ENCODE data around the gene MORN1.

The MORN1 gene

GRCh38 chr1:2385606-2386280 lies 5.6 kb downstream of the MORN1 start:
- no peak for DNase-seq (ENCODE audit: low spot score)

GRCh38 chr1:2384941-2385481 lies 6.3 kb downstream of the MORN1 start:
- DNase-seq (ENCODE audit: low spot score): no peak

GRCh38 chr1:2384130-2384860 lies 7.1 kb downstream of the MORN1 start:
- no peak for DNase-seq (ENCODE audit: low spot score)

DNA sequence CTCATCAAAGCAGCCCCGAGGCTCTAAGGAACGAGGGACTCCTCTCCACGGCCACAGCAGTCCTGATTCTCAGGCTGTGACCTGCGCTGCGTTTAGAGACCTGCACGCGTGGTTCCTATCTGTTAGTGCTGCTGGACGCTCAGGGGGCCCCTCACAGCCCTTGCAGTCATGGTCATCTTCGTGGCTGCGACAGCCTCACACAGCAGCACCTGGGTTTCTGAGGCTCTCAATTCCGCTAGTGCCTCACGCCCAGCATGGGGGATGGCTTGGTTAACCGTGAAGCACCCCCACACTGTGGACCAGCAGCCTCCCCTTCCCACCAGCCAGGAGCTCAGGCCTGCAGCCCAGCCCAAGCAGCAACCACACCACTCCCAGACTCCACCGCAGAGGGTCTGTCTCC lies 7.8 kb downstream of the MORN1 start:
- no peak for DNase-seq (ENCODE audit: low spot score)

DNA sequence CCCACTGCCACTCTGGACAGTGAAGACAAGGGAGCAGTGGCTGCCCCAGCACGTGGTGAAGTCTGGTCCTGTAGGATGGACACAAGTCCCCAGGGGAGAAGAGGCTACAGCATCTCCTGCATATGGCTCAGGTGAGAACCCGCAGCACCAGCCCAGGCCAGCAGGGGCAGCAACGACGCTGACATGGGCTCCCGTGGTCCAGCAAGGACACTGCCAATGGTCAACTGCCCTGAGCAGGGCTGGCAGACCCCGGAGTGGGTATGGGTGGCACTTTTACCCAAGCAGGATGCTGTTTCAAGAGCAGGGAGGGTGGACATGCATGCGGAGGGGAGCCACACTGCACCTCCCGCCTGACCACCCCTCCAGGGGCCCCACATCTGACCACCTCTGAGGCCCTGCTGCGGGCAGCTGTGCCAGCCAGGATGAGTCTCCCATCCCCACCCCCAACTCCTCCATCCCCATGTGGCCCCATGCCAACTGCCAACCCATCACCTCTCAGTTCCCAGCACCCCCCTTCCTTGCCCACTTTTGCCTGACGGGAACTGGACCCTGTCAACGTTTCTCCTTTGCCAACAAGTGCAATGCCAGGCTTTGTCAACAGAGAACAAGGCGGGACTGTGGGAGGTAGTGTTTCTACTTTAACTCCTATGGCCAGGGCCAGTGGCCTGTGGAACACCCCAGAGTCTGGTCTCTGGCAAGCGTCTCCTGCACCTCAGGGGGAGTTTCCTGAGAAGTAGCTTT lies 8.6 kb downstream of the MORN1 start:
- no peak for DNase-seq (ENCODE audit: low spot score)

- DNase-seq (ENCODE audit: low spot score): peak; percentile 48
These were observed 9.4 kb downstream of the MORN1 start for GRCh38 chr1:2381741-2382620.

GRCh38 chr1:2380816-2381591 lies 10.3 kb downstream of the MORN1 start:
- no peak for DNase-seq (ENCODE audit: low spot score)

DNA sequence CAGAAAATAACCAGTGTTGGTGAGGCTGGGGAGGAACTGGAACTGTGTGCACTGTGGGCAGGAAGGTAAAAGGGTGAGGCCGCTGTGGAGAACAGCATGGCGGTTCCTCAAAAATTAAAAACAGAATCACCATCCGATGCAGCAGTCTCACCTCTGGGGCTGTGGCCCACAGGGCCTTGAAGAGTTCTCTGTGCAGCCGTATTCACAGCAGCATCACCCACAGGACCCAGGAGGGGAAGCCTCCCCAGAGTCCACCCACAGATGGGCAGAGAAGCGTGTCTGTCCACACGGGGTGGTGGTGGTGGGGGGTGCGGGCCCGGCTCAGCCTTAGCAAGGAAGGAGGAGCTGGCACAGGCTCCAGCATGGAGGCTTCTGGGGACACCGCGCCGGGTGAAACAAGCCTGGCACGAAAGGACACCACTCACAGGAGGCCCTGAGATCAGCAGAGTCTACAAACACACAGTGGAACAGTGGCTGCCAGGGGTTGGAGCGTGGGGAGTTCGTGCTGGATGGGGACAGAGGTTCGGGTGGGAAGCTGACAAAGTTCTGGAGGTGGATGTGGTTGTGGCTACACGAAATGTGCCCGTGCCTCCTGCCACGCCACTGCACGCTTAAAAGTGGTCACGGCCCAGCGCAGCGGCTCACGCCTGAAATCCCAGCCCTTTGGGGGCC lies 11.5 kb downstream of the MORN1 start:
- no peak for DNase-seq (ENCODE audit: low spot score)

DNA sequence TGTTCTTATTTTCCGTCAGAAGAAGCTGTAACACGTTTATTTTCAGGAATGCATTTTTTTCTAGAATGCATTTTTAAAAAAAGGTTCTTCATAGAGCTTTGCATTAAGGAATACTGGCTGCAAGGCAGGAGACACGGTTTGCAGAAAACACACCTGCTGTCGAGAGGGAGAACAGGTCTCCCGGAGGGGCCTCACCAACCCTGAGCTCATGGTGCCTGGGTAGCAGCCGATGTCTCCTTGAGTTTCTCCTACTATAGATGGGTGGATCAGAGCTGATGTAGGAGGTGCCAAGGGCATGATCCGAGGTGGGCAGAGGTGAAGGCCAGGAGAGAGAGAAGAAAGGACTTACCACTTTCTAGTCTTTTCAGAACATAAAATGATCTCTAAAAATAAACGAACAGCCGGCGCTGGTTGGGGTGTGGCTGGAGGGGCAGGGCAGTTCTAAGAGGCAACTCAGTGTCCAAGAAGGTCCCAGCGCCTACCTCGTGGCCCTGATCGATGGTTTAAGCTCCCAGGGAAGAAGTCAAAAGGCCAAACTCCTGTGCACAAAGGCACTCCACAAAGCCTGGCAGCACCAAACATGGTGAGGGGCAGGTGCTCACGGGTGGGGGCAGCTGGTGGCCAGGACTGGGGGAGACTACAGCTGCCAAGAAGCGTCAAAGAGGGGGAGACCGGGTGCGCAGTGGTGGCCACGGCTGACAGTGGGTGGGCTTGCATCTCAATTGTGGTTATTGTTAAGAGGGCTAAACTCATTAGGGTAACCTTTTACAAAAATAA lies 12.2 kb downstream of the MORN1 start:
- no peak for DNase-seq (ENCODE audit: low spot score)

DNA sequence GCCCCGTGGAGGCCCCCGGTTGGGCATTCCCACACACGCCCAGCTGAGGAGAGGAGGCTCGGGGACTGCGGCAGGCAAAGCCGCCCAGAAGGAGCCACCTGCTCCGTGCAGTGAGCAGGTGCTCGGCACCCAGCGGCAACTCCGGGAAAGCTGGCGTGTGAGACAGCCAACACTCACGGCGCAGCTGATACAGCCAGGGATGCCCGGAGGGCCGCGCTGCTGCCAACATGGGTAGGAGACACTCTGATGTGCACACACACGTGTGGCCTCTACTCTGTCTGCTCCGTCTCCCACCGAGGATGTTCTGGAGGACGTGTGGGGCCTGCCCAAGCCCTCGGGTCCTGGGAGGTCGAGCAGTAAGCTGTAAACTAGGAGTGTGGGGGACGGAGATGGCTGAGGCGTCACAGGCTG lies 12.9 kb downstream of the MORN1 start:
- DNase-seq (ENCODE audit: low spot score): no peak

DNA sequence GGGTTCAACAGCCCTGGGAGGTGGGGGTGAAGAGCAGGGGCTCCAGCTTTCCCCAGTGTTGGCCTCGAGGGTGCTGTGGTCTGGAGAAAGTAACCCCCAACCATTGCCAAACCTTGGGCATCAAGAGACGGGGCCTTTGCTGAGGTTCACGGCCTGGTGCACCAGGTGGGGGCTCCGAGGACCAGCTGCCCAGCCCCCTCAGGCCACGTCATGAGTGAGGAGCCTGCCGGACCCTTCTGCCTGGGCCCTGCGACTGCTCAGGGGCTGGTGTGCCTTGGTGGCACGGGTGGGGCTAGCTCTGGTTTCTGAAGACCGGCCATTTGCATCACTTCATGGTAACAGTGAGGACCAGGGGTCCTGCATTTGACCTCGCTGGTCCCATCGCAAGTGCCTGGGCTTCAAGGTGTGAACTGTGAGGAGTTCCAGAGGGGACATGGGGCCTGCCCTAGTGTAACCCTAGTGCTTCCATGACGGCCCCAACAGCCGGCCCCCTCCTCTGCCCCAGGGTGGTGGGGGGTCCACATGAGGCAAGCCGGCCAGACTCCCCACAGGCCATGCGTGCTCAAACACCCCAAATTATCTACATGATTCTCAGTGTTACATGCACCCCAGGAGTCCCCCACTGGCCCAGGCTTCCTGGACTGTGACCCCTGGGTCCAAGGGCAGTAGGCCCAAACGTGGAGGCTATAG lies 13.5 kb downstream of the MORN1 start:
- DNase-seq (ENCODE audit: low spot score): no peak

- DNase-seq (ENCODE audit: low spot score): no peak
These were observed 14.3 kb downstream of the MORN1 start for GRCh38 chr1:2376931-2377672.

GRCh38 chr1:2376261-2376741 lies 15.1 kb downstream of the MORN1 start:
- no peak for DNase-seq (ENCODE audit: low spot score)

GRCh38 chr1:2375923-2376260 lies 15.5 kb downstream of the MORN1 start:
- no peak for DNase-seq (ENCODE audit: low spot score)

DNA sequence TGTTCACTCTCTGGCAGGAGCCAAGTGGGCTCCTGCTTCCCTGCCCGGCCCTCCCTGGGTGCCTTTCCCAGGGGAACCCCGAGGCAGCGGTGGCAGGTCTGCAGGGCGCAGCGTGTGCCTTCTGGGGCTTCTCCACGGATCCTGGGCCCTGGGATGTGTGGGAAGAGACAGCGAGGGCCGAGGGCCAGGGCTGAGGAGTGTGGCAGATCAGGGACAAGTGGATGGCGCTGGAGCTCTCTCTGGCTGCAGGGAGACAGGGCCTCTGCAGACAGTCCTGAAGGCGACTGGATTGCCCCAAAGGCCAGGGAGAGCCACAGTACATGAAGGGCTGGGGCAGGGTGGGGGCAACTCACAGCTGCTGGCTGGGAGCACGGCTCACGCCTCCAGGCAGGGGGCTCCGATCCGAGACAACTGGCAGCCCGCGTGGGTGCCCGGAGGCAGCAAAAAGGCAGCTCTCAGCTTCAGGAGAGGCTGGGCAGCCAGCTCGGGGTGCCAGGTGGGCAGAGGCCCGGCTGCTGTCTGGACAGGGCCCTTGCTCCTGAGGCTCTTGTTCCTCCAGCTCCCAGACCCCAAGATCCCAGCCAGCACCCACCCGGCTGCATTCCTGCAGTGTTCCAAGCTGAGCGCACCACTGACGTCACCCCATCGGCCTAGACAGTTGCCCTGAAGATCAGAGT lies 16.0 kb downstream of the MORN1 start:
- no peak for DNase-seq (ENCODE audit: low spot score)

- DNase-seq (ENCODE audit: low spot score): no peak
These were observed 16.9 kb downstream of the MORN1 start for GRCh38 chr1:2374252-2375155.
